ENCODE results near the gene DLG3.

The DLG3 gene

DNA sequence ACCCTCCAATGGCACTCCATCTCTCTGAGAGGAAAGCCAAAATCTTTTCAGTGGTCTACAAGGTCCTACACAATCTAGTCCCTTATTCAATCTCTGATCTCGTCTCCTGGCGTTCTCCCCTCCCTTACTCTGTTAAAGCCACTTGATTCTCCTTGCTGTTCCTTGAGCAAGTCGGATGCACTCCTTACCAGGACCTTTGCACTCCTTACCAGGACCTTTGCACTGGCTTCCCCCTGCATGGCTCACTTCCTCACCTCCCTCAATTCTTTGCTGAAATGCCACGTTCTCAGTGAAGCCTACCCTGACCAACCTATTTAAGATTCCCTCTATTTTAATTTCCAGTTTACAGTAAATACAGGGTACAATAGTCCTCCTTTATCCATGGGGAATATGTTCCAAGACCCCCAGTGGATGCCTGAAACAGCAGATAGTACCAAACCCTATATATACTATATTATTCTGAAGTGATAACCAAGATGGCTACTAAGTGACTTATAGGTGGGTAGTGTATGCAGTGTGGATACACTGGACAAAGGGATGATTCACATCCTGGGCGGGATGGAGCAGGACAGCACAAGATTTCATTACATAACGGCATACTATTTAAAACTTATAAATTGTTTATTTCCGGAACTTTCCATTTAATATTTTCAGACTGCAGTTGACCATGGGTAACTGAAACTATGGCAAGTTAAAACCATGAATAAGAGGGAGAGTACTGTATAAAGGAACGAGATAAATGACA, 6.5 kb upstream of the DLG3 start:
- no peak for DNase-seq

DNA sequence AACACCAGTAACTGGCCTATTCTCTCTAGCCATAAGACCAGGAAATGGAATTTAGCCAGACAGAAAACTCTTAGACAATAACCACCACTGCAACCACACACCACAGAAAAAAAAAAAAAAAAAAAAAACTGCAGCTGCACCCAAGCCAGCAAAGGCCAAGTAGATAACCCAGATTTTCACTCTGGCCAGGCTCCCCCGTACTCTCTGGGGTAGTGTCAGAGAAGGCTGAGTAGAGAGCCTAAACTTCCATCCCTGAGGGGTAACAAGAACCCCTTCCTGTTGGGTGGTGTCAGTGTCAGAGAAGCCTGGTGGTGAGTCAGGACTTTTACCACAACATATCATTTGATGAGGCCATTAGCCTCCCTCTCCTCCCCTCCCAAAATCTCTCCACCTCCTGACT, 5.6 kb upstream of the DLG3 start:
- peak; percentile 13 for DNase-seq

DNA sequence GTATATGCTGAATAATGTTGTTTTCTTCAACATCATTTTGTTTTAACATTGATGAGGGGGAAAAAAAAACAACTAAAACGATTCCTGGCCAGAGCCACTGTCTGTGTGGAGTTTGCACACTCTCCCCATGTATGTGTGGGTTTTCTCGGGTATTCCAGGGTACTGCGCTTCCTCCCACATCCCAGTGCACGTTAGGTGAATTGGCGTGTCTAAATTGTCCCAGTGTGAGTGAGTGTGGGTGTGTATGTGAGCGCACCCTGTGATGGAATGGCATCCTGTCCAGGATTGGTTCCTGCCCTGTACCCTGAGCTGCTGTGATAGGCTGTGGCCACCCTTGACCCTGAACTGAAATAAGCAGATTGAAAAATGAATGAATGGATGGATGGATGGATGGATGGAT, 2.4 kb upstream of the DLG3 start:
- DNase-seq = no peak

DNA sequence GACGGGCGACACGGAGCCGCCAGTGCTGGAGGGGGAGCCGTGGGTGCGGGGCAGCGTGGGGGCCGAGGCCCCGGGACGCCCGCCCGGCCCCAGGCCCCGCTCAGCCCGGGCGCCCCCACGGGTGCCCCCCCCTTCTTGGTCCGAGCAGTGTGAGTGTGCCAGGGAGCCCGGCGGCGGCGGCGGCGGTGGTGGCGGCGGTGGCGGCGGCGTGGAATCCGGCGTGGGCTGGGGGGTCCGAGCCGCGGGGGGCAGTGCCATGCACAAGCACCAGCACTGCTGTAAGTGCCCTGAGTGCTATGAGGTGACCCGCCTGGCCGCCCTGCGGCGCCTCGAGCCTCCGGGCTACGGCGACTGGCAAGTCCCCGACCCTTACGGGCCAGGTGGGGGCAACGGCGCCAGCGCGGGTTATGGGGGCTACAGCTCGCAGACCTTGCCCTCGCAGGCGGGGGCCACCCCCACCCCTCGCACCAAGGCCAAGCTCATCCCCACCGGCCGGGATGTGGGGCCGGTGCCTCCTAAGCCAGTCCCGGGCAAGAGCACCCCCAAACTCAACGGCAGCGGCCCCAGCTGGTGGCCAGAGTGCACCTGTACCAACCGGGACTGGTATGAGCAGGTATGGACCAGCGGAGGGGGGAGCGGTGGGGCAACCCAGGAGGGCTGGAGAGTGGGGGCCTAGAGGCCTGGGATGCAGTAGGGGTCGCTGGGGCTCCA, 466 bp downstream of the DLG3 start:
- DNase-seq = no peak

DNA sequence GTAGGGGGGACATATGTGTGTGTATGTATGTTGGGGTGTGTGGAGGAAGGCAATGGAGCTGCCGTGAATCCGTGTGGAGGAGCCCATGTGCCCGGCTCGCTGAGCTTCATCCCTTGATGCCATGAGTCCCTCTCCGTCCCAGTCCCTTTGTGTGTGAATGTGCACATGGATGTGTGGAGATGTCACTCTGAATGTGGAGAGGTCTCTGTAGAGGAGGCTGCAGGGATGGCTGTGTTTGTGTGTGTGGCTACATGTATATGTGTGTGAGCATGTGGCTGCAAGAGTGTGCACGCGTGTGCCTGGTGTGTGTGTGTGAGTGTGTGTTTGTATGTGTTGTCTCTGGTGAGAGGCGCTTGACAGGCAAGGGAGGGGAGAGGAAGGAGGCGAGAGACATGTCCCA, 1.3 kb downstream of the DLG3 start:
- DNase-seq = no peak

DNA sequence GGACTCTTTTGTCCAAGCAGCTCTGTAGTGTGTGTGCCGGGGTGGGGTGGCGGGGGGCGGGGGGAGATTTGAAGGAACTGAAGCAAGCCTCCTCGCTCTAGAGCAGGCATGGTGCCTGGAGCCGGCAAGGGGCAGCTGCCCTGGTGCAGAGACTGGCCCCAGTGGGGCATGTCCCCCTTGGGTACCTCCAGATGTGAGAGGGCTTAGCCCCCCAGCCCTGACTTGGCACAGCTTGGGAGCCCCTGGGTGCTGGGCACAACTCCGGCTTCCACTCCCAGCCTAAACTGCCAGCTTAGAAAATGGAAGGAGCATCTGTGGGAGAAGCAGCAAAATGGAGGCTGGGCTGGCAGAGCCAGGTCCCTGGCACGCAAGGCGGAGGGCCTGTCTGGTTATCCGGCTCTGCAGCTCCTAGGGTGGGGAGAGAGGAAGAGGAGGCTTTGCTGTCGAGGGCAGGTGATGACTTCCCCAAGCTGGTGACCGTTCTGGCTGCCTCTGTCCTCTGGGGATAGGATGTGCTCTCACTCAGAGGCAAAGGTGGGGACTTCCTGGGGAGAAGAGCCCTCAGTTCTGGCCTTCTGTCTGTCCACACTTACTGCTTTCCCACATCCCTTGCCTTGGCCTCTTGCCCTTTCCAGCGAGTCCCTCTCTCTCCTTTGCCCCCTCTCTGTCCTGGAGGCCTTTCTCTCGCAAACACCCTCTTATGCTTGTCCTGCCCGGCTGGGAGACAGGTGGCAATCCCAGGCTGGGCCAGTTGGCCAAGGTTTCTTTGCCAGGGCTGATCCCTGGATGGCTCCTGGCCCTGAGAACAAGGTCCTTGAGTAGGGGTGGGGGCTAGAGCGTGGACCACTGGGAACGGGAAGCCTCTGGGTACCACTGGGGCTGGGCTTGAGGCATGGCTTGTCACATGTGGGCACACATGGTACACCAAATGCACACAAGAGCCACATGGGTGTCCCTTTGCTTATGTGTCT, 2.0 kb downstream of the DLG3 start:
- DNase-seq = no peak

DNA sequence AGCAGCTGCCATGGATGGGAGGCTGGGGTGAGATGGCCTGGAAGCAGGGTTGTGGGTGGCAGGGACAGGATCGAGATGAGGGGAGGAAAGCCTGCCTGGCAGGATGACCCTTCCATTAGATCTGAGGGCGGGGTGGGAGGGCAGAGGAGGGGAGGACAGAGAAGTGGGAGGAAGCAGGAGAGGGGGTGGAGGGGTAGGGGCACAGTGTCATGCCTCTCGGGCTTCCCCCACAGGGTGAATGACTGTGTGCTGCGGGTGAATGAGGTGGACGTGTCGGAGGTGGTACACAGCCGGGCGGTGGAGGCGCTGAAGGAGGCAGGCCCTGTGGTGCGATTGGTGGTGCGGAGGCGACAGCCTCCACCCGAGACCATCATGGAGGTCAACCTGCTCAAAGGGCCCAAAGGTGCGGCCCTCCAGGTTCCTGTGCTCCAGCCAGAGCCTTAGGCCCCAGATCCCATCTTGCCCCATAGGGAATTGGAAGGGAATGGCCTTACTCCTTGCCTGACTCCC, 4.9 kb downstream of the DLG3 start:
- DNase-seq = no peak

DNA sequence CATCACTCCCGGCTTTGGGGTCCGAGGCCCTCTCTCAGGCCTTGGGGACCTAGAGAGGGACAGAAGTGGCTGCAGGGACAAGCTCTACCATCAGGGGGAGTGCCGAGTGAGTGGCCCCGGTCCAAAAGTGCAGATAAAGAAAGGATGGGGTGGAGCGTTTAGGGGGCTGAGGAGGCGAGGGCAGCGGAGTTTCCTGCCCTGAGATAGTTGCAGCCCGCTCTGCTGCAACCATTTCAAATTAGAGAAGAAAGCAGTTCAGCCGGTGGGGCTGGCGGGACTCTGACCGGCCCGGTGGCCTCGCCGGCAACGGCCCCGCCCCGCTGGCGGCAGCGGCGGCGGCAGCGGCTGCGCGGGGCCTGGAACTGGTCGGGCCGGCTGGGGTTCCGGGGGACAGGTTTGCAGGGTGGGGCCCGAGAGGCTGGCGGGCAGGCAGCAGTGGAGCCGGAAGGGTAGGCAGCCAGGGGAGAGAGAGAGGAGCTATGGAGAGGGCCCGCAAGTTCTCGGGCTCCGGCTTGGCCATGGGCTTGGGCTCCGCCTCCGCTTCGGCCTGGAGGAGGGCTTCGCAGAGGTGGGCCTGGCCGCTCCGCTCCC, 7.6 kb downstream of the DLG3 start:
- peak; percentile 36 for DNase-seq

DNA sequence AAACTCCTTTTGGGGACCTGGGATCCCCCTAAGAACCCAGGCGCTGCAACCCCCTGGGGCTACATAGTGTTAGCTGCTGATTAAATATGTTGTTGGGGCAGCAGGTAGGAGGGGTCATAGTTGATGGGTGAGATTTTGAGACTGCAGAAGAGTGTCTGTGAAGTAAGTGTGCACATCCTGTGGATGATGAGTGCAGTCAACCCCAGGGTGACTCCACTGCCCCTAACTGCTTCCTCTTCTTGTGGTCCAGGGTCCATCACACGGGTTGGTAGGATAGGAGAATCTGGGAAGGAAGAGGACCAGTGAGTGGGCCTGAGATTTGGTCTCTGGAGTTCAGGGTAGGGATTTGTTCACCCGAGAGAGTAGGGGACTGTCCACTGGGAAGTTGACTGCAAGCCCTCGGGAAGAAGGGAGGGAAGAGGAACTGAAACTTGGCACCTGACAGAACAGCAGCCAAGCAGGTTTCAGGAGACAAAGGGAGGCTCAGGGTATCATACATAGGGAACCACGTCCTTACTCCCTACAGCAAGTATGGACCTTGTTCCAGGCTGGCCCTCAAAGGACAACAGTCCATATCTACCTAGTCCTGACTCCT, 8.5 kb downstream of the DLG3 start:
- DNase-seq = no peak

DNA sequence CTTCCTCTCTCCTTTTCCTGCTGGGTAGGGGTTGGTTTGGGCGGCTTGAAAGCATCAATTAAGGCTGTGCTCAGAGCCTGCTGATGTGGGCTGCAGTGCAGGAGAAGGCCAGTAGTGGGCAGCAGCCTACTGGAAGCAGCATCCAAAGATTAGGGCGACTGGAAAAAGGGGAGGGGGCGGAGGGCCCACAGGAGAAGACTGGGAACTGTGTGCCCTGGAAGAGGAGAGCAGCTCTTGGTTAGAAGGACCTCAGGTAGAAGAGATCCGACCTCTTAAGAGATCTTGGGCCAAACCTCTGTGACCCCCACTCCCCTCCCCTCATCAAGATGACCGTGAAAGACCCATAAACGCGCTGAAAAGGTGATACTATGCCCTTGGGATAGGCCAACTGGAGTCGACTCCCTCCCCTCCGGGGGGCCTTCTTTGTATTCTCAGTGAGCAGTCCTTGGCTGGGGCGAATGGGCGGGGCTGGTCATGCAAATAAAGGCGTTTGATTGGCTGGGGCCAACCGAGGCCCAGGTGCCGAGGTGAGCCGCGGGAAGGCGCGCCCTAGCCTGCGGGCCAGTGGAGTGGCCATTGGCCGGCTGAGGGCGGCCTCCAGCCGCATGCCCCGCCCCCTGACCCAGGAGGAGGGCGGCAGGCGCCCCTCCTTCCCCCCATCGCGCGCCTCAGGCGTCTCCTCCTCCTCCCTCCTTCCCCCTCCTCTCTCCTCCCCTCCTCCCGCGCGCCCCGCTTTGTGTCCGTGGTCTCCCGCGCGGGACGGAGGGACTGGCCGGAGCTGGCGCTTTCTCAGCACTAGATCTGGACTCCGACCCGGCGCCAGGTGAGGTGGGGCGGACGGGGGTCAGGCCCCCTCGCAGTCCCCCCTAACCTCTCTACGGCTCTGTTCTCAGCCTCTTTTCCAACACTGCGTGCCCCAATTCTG, 10.1 kb downstream of the DLG3 start:
- DNase-seq = peak; percentile 43

DNA sequence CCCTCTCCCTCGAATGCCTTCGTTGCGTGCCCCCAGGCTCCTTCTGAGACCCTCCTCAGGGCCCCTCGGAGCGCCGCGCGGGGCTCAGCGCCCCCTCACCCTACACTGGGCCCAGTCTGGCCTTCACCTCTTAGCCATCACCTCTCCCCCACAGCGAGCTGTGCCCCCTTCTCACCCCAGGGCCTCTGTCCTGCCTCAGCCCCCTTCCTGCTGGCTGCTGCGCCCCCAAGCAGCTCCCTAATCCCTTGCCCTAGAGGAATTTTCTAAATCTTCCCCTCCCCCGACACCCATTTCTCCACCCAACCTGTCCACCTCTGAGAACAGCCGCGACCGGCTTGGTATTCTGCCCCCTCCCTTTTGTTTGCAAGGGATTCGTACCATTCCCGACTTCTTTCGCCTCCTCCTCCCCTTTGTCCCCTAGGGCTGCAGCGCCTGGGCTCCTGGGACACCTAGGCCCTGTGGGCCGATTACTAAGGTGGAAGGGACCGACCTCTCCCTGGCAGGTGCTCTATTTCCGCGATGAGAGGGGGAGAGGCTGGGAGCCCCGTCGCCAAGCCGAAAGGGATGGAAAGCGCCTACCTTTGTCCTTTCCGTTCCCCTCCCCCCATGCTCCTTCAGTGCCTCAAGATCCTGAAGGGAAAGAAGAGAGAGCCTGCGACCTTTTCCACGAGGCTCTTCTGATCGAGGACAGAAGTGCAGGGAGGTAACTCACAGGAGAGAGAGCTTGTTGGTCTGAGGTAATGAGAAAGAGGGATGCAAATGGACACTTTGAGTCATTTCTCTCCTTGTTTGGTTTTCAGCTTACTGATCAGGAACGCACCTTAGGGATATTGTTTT, 10.9 kb downstream of the DLG3 start:
- DNase-seq = no peak

DNA sequence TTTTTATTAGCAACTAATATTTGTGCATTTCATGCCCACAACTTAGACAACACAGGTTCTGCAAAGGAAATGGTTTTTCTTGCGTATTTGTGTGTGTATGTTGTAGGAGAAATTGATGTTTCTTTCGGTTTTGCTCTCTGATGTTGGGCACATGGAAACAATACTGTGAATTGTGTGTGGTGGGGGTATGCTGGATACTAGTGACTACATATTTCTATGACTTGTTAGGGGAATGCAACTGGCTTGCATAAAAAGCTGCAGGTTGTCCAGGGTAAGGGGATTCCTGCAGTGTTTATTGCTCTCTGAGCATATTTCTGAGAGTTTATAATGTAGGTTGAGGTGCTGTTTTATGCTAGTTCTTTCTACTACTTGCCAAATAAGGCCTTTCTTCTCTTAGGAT, 11.6 kb downstream of the DLG3 start:
- DNase-seq = no peak

DNA sequence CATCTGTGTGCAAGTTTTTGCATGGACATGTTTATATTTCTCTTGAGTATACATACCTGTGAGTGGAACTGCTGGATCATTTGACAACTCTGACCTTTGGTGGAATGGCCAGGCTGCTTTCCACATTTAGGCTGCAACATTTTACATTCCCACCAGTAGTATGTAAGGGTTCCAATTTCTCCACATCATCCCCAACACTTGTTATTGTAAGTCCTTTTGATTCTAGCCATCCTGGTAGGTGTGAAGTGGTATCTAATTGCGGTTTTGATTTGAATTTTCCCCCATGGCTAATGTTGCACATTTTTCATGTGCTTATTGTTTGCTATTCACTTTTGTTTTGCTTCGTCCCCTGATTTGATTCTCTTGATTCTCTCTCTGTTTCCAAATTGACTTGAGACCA, 16.4 kb downstream of the DLG3 start:
- DNase-seq = no peak

DNA sequence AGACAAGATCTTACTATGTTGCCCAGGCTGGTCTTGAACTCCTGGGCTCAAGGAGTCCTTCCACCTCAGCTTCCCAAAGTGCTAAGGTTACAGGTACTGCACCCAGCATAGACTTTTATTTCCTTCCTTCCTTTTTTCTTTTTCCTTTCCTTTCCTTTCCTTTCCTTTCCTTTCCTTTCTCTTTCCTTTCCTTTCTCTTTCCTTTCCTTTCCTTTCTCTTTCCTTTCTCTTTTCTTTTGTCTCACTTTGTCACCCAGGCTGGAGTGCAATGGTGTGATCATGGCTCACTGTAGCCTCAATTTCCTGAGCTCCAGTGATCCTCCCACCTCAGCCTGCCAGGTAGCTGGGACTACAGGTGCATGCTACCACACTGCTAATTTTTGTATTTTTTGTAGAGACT, 19.4 kb downstream of the DLG3 start:
- no peak for DNase-seq

DNA sequence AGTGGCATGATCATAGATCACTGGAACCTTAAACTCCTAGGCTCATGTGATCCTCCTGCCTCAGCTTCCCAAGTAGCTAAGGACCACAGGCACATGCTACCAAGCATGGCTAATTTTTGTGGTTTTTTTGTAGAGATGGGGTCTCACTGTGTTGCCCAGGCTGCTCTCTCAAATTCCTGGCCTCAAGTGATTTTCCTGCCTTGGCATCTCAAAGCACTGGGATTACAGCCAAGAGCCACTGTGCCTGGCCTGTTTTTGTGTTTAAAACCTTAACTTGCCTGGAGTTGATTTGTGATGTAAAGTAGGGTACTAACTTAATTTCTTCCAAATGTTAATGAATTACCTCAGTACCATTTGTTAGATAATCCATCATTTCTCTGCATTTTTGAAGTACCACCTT, 22.3 kb downstream of the DLG3 start:
- DNase-seq = no peak

DNA sequence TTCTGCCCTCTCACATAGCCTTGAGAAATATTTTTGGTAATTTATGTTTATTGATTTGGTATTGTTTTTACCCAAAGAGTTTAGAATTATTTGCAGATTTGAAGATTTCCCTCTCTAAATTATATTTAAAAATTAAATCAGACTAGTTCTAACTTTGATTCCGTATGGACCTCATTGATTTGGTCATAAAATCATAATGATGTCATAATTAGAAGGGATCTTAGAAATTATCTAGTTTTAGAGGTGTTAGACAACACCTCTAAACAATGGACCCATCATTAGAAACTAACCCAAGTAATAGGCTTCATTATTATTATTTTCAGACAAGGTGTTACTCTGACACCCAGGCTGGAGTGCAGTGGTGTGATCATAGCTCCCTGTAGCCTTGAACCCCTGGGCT, 24.1 kb downstream of the DLG3 start:
- no peak for DNase-seq

DNA sequence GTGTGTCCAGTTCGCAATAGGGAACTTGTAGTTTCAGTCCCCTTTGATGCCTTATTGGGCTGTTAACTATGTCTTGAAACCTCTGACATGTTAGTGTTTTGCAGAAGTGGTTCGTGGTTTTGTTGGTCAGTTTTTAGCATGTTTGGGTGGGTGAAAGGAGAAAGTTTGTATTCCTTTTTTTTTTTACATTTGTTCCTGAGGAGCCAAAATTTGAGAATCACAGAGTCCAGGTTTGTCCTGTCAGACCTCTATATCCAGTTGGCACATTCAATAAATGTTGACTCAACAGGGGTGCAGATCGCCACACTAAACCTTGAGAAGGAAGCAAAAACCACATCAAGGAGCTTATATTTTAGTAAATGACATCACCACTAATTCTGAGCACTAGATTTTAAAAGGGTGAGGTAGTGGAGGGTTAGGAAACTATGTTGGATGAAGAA, 26.2 kb downstream of the DLG3 start:
- DNase-seq = no peak

DNA sequence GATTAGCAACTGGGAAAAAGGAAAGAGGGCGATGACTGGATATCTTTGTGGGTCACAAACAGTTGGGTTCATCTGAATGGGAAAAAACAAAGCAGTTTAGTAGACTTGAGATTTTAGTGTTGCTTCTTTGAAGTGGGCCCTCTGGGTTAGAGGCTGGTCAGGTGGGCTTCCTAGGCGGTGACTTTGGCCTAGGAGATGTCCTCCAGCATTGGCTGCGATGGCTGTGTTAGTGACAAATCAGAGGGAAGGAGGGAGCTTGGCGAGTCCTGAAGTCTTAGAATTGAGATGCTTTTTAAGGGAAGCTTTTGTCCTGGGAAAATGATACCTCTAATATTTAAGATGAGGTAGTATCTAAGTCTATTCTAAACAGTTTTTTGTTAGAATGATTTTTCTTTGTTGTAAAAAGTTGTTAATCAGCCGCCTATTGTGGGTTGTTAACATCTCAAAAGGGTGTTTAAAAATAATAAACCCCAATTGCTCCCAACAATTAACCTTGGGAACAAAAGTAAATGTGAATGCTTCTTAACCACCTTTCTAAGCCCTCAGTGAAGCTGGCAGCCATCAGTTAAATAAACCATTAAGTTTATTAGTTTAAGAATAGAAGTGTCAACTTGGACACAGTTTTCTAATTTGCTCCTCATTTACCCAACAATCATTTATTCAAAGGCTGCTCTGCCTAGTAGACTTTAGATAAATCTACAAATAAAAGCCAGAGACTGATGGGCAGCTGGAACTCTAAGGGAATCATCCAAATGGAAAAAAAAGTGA, 31.7 kb downstream of the DLG3 start:
- DNase-seq = no peak

DNA sequence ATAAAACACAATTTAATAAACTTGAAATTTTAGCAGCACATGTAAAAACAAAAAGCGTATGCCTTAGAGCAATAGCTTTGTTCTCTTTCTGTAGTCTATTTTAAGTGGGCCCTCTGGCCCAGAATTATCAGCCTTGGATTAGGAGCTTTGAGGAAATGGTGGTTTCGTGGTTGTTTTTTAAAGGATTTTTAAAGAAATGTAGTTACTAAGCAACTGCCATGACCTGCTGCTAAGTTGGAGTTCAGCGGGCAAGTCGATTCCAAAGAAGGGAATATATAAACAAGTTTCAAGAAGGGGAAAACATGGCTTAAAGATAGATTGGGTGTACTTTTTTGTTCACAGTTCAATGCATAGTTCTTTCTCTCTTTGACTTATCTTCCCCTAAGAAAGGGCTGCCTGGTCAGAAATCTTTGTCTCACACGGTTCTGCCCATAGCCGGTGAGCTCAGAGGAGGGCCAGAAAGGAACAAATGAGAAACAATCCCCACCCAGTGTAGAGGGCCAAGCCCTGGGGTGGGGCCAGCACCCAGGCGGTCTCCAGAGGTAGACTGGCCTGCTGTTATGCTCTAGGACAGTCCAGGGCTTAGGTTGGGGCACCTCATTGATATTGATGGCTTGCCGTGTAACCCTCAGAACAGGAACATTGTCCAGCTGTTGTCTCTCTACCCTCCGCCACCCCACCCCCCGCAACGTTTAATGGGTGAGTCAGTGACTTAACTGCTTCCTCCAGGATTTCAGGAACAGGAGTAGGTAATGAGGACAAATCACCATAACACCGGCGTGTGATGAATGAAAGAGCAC, 32.5 kb downstream of the DLG3 start:
- DNase-seq = peak; percentile 73

Data from HCEC 1CT (cell line).